ENCODE results near the gene IFIH1.

Gene IFIH1

GRCh38 chr2:162256591-162256991 lies 61.9 kb downstream of the IFIH1 start:
- DNase-seq: no peak

DNA sequence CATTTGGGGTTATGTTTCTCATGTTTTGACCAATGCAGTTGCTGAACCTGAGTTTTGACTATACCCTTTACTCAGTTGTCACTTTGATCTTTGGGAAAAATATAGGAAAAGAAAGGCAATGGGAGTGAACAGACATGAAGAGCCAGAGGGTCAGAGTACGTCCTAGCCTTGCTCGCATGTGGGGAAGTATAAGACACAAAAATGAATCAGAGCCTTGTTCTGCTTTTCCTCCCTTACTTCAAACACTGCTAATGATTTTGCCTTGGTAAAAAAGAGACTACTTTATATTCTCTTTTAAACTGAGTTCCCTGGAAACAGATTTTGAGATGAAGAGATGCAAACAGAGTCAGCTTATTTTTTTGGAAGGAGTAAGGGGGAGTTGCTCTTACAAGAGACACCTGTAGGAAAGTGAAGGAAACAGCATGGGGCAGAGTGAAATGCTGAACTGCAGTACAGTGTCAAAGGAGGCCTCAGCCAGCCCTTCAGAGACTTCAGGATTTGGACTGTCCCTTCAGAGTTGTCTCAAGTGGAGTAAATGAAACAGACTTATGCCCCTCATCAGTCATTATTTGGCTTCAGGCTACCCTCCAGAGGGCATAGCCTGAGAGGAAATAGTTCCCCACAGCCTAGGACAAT lies 64.1 kb downstream of the IFIH1 start:
- DNase-seq: no peak

GRCh38 chr2:162253435-162253834 lies 65.0 kb downstream of the IFIH1 start:
- DNase-seq: no peak

DNA sequence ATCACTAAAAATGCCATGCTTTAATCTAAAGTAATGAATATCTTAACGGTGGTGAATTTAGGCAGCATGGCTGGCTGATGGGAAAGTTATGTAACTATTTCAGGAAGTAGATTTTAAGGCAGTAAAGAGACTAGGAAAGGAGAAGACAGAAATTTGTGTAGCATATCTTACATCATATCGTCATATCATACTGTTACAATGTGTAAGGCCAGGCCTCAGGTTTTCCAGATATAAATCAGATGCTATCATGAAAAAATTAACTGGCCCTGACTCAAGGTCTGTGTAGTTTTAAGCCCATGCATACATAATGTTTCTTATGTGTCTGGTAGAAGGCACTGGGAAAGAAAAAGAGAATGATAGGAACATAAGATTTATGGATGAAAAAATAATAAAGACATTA lies 66.3 kb downstream of the IFIH1 start:
- no peak for DNase-seq

DNA sequence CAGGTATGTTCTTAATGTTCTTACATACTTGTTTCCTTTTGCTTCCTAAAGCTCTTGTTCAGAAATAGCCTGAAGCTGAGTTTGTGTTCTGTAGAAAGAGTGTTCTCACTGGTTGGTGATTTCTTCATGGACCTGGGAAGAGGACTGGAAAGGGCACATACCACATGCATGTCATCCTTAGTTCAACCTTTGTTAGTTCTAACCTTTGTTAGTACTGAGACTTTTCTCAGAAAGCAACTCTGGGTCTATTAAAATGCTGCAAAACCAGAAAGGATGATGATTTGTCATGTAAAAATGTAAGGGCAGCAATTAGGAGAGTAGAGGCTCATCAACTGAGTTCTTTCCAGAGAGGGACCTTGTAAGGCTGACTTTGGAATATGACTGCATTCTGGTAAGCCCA lies 72.7 kb downstream of the IFIH1 start:
- peak; percentile 80 for DNase-seq

GRCh38 chr2:162245061-162245460 lies 73.4 kb downstream of the IFIH1 start:
- DNase-seq: no peak

GRCh38 chr2:162244541-162245031 lies 73.9 kb downstream of the IFIH1 start:
- peak; percentile 94 for DNase-seq

GRCh38 chr2:162243715-162244114 lies 74.8 kb downstream of the IFIH1 start:
- DNase-seq: no peak

DNA sequence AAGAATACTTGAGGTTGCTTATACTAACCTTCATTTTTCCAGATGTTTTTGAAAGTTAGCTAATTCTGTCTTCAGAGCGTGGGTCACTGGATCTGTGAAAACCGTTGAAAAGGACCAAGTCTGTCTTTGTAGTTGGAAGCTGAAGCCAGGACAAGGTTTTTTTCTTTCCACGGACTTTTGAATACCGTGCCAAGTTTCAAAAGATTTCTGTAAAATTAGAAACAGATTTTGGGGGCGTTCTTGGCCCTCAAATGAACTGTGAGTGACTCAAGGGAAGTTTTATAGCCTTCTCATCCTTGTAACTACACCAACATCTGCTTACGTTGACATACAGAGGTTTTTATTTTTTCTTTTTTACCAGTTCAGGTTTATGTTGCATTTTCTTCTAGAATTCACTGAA lies 75.2 kb downstream of the IFIH1 start, which contains the start of gene FAP:
Gene FAP, minus strand, starts transcription at position 152 of the 400 bp plus-strand sequence. Its CDS starts 118 bp downstream, at position 34.
- DNase-seq: no peak

- no peak for DNase-seq
These were observed 75.8 kb downstream of the IFIH1 start for GRCh38 chr2:162242586-162243280.

DNA sequence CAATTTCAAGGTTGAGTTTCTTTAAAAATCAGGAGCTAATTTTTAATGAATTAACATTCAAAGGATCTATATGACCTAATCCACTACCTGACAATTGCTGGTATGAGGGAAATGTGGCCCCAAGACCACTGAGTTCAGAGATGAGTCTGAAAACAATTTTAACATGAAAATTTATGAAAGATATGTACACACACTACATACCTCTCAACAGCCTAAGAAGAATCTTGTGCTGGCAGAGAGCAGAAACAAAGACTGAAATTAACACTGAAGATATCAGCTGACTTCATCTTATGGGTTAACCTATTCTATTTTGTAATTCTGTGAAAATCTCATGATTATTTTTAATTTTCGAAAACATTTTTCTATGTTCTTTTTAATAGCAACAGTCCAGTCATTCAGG lies 76.9 kb downstream of the IFIH1 start:
- DNase-seq: no peak

DNA sequence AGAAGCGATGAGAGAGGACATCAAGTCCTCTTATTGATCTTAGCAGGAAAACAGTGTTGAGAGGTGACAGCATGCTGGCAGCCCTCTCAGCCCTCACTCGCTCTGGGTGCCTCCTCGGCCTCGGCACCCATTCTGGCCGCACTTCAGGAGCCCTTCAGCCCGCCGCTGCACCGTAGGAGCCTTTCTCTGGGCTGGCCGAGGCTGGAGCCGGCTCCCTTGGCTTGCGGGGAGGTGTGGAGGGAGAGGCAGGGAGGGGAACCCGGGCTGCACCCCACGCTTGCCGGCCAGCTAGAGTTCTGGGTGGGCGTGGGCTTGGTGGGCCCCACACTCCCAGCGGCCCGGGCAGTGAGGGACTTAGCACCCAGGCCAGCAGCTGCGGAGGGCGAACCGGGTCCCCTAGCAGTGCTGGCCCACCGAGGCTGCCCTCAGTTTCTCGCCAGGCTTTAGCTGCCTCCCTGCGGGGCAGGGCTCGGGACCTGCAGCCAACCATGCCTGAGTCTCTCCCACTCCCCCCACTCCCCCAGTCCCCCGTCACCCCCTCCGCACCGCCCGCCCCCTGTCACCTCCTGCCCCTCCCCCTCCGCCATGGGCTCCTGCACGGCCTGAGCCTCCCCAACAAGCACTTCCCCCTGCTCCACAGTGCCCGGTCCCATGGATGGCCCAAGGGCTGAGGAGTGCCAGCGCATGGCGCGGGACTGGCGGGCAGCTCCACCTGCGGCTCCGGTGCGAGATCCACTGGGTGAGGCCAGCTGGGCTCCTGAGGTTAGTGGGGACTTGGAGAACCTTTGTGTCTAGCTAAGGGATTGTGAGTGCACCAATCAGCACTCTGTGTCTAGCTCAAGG lies 83.6 kb downstream of the IFIH1 start:
- no peak for DNase-seq

- no peak for DNase-seq
These were observed 85.3 kb downstream of the IFIH1 start for GRCh38 chr2:162233197-162233596.

- DNase-seq: no peak
These were observed 85.8 kb downstream of the IFIH1 start for GRCh38 chr2:162232671-162233070.

GRCh38 chr2:162232027-162232426 lies 86.5 kb downstream of the IFIH1 start:
- DNase-seq: no peak

DNA sequence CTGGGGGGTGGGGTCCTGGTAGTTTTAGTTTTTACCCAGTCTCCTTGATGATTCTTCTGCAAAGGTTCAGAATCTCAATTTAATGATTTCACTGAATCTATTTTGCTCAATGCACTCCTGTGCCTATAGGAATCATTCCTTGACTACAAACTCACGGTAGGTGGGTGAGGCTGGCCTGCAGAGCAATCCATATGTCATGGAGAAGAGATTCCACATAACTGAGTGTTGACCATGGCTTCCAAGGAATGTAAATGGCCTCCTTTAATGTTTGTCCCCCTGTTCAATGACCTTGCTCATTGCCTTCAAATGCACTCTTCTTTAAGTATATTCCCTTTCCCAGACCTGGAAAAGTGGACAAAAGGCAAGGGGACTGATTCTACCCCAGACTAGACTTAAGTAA lies 87.7 kb downstream of the IFIH1 start:
- peak; percentile 76 for DNase-seq

GRCh38 chr2:162226836-162227235 lies 91.6 kb downstream of the IFIH1 start:
- no peak for DNase-seq

GRCh38 chr2:162221064-162221463 lies 97.4 kb downstream of the IFIH1 start:
- peak; percentile 89 for DNase-seq

- DNase-seq: no peak
These were observed 98.1 kb downstream of the IFIH1 start for GRCh38 chr2:162220368-162220767.

DNA sequence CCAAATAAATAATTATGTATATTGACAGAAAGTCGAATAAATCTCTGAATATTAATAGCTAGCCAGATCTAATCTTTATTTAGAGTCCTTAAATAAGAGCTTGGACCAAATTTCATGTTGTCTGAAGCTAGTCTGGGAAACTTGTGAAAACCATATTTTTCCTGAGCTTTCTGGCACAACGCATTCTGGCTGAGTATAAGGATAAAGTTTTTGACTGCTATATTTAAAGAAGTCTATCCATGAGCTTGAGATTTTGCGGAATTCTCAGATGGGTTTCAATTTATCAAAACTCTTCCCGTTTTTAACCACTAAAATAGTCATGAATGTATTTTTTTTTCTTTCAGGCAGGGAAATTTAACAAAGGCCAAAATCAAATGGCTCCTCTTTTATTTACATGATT lies 99.1 kb downstream of the IFIH1 start:
- no peak for DNase-seq

- no peak for DNase-seq
These were observed 100.9 kb downstream of the IFIH1 start for GRCh38 chr2:162217598-162217997.
